DMS79 (cell line): ENCODE measurements around the gene DBET.
"Not testable (repeated sequence)": the region's sequence is repeated elsewhere in the genome, so short reads cannot be mapped to it uniquely, and the experiment has no call there.

Source experiments
- DNase-seq: peaks from one replicate; lab custom pipeline; 2025; lab: John Stamatoyannopoulos, UW

The DBET gene

DNA sequence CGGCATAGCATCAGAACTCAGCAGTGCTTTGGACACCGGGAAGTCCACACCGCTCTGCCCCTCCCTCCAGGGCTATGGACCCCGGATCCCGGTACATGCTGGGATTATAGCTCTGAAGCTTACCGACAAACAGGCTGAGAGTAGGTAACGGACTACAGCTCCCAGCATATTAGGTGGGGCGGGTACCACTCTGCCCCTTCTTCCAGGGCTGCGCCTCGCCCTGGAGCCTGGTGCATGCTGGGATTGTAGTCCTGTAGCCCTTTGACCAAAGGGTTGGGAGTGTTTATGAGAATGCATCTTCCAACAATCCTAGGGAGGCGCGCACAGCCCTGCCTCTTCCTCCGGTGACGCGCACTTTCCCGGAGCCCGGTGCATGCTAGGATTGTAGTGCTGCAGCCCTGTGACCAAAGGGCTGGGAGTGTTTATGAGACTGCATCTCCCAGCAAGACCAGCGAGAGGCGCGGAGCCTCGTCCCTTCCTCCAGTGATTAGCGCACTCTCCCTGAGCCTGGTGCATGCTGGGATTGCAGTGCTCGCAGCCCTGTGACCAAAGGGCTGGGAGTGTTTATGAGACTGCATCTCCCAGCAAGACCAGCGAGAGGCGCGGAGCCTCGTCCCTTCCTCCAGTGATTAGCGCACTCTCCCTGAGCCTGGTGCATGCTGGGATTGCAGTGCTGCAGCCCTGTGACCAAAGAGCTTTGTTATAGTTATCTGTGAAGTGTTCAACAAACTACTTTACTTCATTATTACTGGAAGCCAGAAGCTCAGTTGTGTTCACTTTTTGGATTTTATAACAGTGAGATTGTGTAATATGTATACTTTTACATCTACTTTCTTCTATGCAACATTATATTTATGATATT, 14.7 kb upstream of the DBET start:
- DNase-seq: not testable (repeated sequence)

DNA sequence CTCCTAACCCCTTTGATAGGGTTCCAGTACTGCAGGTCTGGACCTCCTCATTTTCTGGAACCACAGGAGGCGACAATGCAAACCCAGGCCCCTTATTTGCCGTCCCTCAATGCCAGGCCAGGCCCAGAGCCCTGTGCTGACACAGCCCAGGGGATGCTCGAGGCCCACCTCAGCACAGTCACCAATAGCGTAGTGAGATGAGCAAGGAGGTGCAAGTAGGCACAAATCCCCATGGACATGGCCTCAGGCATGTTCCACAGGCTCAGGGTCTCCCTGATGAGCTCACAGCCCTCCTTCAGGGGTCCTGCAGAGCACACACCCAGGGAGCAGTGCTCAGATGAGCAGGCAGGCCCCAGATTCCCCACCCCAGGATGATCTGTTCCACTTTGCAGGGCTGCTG, 5.3 kb upstream of the DBET start:
- not testable (repeated sequence) for DNase-seq

DNA sequence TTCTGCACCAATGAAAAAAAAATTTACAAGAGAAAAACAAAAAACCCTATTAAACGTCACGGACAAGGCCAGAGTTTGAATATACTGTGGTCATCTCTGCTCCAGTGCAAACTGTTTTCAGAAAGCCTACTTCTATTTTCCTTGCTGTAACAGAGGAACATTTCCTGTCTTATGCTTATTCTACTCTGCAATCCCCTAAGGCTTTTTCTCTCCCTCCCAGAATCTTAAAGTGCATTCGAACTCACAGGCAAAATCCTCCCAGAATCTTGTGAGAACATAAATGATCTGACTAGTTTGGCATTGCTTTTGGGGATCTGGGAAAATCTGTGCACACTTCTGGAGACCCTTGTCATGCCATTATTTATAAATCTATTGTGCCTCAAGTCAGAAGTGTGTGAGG, 503 bp downstream of the DBET start:
- DNase-seq: not testable (repeated sequence)

DNA sequence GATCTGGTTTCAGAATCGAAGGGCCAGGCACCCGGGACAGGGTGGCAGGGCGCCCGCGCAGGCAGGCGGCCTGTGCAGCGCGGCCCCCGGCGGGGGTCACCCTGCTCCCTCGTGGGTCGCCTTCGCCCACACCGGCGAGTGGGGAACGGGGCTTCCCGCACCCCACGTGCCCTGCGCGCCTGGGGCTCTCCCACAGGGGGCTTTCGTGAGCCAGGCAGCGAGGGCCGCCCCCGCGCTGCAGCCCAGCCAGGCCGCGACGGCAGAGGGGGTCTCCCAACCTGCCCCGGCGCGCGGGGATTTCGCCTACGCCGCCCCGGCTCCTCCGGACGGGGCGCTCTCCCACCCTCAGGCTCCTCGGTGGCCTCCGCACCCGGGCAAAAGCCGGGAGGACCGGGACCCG, 4.0 kb downstream of the DBET start:
- DNase-seq: not testable (repeated sequence)

DNA sequence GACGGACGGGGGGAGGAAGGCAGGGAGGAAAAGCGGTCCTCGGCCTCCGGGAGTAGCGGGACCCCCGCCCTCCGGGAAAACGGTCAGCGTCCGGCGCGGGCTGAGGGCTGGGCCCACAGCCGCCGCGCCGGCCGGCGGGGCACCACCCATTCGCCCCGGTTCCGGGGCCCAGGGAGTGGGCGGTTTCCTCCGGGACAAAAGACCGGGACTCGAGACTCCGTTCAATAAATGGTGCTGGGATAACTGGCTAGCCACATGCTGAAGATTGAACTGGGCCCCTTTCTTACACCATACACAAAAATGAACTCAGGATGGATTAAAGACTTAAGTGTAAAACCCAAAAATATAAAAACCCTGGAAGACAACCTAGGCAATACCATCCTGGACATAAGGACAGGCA, 28.8 kb downstream of the DBET start:
- DNase-seq: not testable (repeated sequence)

DNA sequence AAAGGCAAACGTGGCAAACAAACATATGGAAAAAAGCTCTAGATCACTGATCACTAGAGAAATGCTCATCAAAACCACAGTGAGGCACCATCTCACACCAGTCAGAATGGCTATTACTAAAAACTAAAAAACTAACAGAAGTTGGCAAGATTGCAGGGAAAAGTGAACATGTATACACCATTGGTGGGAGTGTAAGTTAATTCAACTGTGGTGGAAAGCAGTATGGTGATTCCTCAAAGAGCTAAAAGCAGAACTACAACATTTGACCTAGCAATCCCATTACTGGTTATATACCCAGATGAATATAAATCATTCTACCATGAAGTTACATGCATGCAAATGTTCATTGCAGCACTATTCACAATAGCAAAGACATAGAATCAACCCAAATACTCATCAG, 29.7 kb downstream of the DBET start:
- not testable (repeated sequence) for DNase-seq

DNA sequence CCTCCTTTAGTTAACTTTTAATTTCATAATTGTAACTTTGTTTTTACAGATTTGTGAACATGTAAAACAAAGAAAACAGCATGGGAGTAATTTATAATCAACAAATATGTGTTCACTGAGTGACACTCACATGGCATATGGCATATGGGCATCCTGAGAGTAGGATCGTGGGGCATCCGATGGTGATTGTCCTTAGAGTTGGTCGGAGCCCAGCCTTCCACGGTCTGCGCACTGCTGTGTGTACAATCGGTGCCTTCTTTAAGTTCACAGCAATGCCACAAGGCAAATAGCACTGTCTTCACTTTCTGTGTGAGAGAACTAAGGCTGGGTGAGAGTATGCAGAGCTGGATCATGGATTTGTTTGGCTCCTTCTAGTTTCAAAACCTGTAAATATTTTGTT, 31.0 kb downstream of the DBET start:
- DNase-seq: not testable (repeated sequence)

DNA sequence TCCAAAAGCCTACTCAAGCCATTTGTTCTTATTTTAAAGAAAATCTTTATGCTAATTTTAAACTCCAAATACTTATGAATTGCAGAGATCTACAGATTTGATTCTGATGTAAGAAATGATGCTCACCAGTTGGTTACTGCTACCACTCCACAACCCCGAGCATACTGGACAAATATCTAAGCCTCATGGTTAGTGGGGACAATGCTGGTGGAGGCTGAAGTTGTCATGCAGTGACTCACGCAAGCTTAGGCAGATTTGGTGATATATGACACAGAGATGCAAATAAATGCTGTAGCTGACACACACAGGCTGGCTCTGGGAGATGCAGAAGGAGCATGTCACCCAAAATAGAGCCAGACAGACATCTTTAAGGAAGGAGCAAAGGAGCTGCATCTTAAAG, 35.3 kb downstream of the DBET start:
- not testable (repeated sequence) for DNase-seq

DNA sequence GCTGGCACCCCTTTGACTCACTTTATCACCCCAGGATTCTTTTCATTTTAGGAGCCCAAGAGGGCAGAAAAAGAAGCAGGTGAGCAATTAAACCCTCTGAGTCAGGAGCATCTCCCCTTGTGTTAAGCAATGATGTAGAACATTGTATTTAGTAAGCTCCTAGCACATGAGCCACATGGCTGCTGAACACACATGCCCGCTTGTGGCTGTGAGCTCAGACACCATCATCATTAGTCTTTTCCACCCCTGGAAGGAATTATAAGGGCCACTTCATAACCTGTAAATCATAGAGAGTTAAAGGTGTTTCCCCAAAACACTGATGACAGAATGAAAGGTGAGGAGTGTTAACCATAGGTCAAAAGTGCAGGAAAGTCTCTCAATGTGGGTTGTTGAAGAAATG, 37.2 kb downstream of the DBET start:
- not testable (repeated sequence) for DNase-seq

DNA sequence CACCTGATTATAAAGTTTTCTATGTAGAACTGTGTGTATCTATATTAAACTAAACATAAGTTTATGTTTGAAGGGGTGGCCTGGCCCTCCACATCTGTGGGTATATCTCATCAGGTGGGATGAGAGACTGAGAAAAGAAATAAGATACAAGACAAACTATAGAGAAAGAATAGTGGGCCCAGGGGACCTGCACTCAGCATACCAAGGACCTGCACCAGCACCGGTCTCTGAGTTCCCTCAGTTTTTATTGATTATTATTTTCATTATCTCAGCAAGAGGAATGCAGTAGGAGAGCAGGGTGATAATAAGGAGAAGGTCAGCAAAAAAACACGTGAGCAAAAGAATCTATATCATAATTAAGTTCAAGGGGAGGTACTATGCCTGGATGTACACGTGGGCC, 41.9 kb downstream of the DBET start:
- not testable (repeated sequence) for DNase-seq

DNA sequence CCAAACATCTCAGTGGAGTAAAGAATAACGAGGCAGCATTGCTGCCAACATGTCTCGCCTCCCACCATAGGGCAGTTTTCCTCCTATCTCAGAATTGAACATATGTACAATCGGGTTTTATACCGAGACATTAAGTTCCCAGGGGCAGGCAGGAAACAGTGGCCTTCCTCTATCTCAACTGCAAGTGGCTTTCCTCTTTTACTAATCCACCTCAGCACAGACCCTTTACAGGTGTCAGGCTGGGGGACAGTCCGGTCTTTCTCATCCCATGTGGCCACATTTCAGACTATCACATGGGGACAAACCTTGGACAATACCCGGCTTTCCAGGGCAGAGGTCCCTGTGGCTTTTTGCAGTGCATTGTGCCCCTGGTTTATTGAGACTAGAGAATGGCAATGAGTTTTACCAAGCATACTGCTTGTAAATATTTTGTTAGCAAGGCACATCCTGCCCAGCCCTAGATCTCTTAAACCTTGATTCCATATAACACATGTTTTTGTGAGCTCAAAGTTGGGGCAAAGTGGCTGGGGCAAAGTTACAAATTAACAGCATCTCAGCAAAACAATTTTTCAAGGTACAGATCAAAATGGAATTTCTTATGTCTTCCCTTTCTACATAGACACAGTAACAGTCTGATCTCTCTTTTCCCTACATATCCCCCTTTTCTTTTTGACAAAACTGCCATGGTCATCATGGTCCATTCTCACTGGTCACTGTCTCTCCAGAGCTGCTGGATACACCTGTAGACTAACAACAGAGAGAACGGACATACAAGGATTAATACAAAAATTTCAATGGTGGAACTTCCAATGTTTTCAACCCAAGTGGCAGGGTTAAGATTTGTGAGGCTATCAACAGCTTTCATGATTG, 42.5 kb downstream of the DBET start:
- DNase-seq: not testable (repeated sequence)

DNA sequence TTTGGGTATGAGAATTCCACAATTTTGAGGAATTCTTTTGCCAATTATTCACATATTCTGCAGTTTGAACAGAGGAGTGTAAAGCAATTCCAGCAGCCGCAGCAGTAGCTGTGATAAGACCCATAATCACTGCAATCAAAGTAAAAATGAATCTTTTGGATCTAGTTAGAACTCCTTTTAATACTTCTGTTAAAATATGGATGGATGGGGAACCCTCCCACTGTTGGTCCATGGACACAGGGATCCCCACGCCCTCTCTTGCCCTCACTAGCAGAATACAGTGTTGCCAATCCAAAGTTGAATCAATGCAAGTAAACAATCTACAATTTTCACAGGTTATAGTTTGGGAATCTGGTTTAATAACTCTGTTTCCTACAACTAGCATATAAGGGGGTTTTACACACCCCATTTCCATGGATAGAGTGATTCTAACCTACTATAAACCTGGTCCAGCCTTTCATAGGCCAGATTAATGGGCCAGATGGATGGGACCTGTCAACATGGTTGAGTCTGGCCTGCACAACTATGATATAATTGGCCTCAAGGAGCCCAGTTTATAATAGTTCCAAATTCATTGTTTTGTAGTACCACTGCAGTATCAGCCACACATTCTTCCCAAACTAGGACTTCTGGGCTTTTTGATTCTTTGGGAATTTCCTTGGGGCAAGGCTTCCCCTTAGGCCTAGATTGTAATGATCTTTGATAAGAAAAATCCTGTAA, 43.6 kb downstream of the DBET start:
- DNase-seq: not testable (repeated sequence)

DNA sequence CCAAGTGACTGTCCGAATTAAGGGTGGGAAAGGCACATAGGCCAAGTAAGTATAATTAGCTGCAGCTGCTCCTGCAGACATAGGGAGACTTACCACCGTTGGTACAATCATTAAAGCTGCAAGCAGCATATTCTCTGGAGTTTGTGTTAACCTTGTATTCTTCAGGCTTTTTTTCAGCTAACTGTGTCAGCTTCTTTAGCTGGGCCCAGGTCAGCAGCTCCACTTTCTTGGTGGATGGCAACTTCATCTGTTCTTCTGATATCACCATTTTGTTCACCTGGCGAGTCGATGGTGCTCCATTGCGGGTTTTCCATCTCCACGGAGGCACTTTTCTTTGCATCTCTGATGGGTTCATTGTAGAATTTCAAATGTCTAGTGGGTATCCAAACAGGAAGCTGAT, 44.5 kb downstream of the DBET start:
- not testable (repeated sequence) for DNase-seq

DNA sequence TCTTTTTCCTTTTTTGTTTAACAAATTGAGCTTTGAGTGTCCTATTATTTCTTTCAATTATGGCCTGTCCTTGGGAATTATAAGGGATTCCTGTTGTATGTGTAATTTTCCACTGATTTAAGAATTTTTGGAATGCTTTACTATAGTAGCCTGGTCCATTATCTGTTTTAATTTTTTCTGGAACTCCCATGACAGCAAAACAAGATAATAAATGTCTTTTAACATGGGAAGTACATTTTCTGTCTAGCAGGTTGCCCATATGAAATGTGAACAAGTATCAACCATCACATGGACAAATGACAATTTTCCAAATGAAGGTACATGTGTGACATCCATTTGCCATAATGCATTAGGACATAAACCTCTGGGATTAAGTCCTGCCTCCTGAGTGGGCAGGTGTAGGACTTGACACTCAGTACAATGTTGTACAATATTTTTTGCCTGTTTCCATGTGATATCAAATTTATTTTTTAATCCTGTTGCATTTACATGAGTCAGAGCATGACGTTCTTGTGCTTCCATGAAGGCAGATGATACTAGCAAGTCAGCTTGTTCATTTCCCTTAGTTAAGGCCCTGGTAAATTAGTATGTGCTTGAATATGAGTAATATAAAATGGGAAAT, 45.2 kb downstream of the DBET start:
- not testable (repeated sequence) for DNase-seq

DNA sequence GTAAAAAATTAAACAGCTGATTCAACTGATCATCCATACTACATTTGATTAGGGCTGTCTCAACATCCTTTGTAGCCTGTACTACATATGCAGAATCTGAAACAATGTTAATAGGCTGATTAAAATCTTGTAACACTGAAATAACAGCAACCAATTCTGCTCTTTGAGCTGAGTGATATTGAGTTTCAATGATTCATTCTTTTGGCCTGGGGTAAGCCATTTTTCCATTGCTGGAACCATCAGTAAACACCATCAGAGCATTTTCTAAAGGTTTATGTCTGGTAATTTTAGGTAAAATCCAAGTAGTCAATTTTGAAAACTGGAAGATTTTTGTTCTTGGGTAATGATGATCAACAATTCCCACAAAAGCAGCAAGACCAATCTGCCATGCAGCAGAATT, 45.7 kb downstream of the DBET start:
- not testable (repeated sequence) for DNase-seq

DNA sequence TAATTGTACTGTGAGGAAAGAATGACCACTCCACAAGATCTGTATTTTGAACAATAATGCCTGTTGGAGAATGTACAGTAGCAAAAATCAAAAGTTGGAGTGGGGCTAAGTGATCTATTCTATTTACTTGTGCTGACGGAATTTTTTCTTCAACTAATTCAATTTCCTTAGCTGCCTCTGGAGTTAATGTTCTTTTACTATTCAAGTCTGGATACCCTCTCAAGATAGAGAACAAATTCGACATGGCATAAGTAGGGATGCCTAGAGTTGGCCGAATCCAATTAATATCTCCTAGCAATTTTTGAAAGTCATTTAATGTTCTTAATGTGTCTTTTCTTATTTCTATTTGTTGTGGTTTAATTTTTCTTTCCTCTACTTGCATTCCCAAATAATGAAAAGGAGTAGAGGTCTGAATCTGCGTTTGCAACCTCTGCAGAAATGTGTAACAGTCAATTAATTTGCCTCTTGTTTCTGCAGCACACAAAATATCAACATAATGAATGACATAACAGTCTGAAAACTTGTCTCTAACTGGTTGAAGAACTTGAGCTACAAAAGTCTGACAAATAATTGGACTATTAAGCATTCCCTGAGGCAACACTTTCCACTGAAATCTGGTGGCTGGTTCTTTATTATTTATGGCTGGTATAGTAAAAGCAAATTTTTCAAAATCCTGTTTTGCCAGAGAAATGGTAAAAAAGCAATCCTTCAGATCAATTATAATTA, 46.4 kb downstream of the DBET start:
- not testable (repeated sequence) for DNase-seq

DNA sequence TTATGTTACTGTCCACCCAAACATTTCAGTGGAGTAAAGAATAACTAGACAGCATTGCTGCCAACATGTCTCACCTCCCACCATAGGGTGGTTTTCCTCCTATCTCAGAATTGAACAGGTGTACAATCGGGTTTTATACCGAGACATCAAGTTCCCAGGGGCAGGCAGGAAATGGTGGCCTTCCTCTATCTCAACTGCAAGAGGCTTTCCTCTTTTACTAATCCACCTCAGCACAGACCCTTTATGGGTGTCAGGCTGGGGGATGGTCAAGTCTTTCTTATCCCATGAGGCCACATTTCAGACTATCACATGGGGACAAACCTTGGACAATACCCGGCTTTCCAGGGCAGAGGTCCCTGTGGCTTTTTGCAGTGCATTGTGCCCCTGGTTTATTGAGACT, 48.6 kb downstream of the DBET start:
- DNase-seq: not testable (repeated sequence)

DNA sequence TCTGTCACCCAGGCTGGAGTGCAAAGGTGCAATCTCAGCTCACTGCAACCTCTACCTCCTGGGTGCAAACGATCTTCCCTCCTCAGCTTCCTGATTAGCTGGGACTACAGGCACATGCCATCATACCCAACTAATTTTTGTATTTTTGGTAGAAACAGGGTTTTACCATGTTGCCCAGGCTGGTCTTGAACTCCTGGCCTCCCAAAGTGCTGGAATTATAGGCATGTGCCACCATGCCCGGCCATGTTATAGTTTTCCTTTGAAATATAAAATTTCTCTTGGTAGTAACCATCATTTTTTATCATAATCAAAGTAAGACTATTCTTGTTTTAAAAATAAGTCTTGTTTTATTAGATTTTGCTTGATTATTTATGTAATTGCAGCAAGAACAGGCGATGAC, 50.7 kb downstream of the DBET start:
- DNase-seq: not testable (repeated sequence)
